HG03558 (cell line): ENCODE measurements around the gene KCNK17.

Experiments
- ATAC-seq: cut with Tn5 transposase; IDR thresholded peaks from one replicate; pipeline ENCODE4 v1.9.1; 2021; ENCODE audit warnings: moderate number of reproducible peaks; ENCODE audit not compliant: unreplicated experiment; ENCODE audit errors: extremely low read depth

The KCNK17 gene

DNA sequence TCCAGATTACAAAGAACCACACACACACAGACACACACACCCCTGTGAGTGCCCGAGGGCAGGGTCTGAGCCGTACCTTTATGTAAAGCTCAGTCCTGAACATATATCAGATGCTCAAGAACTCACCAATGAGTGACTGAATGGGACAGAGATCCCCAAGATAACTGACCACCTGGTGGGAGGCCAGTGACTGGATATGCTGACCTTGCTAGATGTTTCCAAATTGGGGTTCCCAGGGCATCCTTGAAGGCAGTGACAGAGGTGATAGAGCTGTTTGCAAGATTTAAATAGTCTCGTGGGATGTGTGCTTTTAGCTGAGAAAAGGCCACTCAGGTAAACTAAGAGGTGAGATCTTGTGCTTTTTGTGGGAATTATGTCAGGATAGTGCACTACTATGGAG is 39.3 kb downstream of the KCNK17 start:
- no peak for ATAC-seq

GRCh38 chr6:39274471-39274870 is 39.7 kb downstream of the KCNK17 start:
- no peak for ATAC-seq

DNA sequence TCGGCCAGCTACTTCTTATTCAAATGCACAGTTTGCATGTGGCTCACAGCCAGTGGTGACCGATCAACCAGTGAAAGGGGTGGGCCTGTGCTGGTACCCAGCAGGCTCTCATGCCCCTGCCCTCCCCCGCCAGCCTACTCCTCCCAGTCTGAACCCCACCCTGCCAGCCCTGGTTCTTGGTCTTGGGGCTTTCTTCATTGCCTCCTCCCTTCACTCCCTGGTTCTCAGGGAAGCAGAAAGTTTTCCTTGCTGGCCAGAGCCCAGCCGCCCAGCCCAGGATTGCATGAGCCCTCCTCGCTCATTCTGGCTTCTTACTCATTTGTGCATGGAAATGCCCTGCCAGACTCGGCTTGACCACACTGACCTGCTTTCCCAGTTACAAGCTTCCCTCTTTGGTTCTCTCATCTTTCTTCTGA is 40.8 kb downstream of the KCNK17 start:
- no peak for ATAC-seq

DNA sequence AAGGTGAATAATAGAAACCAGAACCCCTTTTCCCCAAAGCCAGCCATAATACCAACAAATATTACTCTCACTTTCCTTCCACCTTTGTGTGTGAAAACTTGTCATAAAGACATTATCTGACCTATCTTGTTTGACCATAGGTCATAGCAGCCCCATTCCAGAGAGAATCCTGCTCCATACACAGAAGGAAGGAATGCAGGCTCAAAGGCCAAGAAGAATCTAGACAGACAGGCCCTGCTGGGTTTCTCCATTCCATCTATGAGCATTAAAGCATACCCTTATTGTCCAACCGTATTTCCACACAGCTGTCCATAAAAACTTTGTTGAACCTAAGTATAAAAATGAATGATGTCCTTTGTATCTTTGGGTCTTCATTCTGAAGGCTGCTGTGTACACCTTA is 44.3 kb downstream of the KCNK17 start:
- no peak for ATAC-seq

DNA sequence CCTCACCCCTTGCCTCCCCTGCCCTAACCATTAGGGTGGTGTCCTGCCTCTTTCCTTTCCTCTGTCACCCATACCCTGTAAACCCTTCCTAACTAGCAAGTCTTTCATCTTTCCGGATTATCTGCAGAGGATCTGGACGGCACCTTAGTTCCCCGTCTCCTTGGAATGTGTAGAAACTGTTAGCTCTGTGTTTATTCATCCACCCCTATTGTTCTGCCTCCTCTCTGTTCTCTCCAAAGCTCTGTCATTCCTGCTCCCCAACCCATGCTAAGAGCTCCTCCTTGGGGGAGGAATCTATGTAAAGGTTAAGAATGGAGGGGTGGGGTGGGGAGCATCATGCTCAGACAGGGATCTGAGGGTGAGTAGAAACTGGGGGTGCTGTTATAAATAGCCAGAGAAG is 45.5 kb downstream of the KCNK17 start:
- no peak for ATAC-seq

- ATAC-seq = no peak
Observed at GRCh38 chr6:39268171-39268570, 46.0 kb downstream of the KCNK17 start.

DNA sequence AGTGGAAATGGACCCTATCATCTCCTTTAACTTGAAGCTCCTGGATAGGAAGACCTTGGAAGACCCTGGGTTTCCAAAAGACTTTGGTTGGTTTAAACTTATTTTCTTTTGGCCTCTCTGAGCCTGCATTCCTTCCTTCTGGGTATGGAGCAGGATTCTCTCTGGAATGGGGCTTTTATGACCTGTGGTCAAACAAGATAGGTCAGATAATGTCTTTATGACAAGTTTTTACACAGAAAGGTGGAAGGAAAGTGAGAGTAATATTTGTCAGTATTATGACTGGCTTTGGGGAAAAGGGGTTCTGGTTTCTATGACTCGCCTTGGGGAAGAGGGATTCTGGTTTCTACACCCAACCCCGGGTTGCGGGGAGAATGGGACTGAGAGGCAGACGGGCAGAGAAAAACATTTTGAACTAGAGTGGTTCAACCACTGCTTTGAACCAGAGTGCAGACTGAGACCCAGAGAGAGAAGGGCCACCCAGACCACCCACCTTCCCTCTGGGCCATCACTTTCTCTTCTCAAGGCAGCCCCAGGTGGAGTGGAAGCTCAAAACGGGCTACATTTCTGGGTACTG is 47.4 kb downstream of the KCNK17 start:
- ATAC-seq = no peak

DNA sequence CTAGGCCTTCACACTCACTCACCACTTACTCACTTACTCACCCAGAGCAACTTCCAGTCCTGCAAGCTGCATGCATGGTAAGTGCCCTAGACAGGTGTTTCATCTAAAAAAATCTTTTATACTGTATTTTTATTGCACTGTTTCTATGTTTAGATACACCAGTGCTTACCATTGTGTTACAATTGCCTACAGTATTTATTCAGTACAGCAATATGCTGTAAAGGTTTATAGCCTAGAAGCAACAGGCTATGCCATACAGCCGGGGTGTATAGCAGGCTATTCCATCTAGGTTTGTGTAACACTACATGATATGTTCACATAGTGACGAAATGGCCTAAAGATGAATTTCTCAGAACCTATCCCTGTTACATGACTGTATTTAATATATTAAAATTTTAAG is 47.8 kb downstream of the KCNK17 start:
- no peak for ATAC-seq

GRCh38 chr6:39263303-39264037 is 50.7 kb downstream of the KCNK17 start:
- no peak for ATAC-seq

DNA sequence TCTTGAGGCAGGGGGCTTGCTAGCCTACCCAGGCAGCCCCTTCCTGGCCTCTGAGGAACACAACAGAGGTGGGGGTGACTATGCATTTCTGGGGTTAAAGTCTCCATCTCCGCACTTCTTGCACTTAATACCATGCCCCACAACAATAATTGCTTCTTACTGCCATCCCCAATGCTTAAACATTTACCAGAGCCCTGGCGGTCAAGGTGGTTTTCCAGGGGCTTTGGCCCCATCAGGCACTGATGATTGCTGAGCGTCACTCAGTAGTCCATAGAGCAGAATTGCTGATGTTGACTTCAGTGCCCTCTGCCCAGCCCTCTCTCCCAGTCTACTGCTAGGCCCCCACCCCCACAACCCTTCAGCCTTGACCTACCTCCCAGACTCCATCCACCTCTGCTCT is 52.5 kb downstream of the KCNK17 start:
- ATAC-seq = no peak

DNA sequence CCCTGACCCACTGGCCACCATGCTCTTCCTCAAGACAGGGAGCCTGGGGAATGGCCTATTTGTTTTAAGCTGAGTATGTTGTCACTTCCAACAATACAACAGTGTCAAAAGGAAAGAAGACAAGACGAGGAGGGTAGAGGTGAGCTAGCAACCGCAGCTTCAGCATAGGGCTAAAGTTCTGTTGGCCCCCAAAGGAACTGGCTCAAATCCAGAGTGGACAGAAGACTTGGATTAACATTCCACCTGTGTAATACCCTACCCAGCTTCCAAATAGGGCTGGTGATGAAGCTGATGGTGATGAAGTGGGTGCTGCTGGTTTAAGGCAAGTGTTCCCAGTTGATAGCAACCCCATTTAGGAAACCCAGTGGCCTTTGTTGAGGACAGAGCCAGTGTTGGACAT is 53.3 kb downstream of the KCNK17 start:
- ATAC-seq = no peak

DNA sequence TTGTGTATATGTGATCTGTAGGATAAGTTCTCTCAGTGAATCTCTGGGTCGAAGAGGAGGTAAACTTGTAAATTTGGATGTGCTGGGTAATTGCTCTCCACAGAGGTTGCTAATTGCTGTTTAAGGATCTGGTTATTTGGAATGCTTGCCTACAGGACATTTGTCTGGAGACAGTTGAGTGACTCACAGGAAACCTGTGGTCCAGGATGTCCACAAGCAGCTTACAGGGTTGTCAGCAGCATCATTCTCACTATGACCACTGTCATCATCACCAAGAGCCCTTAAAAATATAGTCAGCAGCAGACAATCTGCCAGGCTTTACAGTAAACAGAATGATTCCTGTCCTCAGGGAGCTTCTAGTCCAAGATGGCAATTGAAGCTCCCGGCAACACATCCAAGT is 53.8 kb downstream of the KCNK17 start:
- no peak for ATAC-seq

GRCh38 chr6:39256294-39256940 is 57.8 kb downstream of the KCNK17 start:
- no peak for ATAC-seq

DNA sequence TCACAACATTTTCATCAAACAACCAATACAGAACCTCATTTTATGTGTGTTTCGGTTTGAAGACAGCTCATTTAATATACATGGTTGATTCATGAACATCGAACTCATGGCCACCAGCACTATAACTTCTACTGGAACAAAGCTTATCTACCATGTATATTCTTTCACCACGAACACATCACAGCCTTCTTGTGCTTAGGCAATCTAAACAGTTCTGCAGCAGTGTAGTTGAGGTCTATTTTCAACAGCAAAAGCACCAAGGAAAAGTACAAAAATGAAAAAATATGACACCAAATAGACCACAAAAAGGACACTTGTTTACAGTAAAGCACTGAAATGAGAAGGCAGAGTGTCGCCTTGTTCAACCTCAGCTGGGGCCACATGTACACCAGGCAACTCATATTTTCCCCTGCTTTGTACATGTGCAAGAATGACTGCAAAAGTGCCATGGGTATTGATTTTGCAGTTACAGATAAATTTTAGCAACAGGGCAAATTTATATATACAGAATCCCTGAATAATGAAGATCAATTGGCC is 59.2 kb downstream of the KCNK17 start:
- no peak for ATAC-seq

DNA sequence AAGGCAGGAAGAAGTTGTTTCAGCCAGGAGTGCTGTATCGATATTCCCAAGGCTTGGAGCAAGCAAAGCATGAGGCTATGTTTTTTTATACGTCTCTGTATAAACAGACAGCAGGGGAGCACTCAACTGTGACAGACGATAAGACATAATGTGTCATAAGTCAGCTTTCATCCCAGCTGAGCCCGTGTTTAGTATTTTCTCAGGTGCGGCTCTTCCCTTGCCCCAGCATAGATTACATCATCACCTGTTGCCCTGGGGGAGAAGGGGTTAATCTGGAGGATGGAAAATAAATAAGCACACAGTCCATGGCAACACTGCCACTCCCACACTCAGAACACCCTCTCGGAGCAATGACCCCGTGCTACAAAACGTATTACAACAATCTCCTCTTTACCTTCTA is 62.8 kb downstream of the KCNK17 start:
- no peak for ATAC-seq

DNA sequence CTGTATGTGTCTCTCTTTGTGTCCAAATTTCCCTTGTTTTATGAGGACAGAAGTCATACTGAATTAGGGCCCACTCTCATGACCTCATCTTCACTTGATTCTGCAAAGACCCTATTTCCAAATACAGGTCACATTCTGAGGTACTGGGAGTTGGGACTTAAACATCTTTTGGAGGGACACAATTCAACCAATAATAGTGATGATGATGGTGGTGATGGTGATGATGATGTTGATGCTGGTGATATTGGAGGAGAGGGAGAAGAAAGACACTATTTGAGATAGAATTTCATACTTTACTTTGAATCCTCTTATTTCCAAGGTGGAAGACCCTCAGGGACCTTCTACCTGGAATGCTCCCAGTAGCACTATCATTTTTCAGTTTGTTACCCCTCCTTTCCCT is 63.7 kb downstream of the KCNK17 start:
- no peak for ATAC-seq

DNA sequence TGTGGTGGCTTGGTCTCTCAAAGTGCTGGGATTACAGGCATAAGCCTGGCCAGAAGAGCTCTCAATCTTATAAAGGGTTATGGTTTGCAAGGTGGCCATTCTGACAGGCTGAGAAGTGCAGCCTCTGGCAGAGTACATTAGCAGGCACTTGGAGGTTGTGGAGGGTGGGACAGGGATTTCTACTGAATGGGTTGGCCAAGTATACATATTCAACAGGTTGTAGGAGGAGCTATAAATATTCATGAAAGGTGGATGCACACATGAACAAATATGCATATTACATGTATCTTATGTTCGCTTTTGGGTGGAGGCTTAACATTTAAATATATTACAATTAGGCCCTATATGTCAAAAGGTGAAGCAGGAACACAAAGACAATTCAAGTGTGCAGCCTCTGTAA is 64.9 kb downstream of the KCNK17 start:
- no peak for ATAC-seq
